ENCODE data around the gene EAF2.
A peak's percentile ranks its signal among the peaks of the same experiment; 100 is the strongest.

EAF2 gene

DNA sequence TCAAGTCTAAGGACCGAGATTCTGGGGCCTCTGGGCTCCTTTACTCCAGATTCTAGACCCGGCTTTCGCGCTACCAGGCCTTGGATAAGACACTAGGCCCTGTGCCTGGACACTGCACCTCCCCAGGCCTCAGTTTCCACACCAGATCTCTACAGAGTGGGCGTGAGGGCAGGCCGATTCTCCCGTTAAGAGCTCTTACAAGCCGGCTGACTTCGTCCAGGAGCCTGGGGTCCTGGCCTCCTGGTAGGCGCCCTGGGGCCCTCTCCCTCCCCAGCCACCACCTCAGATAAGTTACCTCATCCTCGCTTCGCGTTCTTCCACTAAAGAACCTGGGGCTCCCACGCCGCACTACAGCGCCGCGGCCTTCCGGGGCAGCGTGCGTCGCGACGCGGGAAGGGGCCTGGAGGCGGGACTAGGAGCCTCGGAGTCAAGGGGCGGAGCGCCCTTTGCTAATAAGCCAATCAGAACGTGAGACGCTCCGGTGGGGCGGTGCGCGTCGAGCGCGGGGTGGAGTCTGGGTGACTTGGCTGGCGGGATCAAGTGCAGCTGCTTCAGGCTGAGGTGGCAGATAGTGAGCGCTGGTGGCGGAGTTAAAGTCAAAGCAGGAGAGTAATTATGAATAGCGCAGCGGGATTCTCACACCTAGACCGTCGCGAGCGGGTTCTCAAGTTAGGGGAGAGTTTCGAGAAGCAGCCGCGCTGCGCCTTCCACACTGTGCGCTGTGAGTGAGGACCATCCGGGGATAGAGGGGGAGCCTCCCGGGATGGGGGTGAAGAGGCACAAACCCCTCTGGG, at the start of gene EAF2, which contains the start of gene IQCB1:
TSS of gene EAF2 (plus strand) at position 539 of the 794 bp plus-strand sequence. CDS start at position 616, 77 bp downstream.
TSS of gene IQCB1 (minus strand) at position 390 of the 794 bp plus-strand sequence. CDS start 6,100 bp downstream, outside the sequence.
- TF ChIP-seq, protein P1, sequence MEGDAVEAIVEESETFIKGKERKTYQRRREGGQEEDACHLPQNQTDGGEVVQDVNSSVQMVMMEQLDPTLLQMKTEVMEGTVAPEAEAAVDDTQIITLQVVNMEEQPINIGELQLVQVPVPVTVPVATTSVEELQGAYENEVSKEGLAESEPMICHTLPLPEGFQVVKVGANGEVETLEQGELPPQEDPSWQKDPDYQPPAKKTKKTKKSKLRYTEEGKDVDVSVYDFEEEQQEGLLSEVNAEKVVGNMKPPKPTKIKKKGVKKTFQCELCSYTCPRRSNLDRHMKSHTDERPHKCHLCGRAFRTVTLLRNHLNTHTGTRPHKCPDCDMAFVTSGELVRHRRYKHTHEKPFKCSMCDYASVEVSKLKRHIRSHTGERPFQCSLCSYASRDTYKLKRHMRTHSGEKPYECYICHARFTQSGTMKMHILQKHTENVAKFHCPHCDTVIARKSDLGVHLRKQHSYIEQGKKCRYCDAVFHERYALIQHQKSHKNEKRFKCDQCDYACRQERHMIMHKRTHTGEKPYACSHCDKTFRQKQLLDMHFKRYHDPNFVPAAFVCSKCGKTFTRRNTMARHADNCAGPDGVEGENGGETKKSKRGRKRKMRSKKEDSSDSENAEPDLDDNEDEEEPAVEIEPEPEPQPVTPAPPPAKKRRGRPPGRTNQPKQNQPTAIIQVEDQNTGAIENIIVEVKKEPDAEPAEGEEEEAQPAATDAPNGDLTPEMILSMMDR (IDR thresholded peaks at IDR 0.05; ENCODE audit: low read depth, low read length): no peak
- peak within 1 kb of the TSS; percentile 87 for H3K4me3 ChIP-seq (ENCODE audit: low read depth, low read length)

DNA sequence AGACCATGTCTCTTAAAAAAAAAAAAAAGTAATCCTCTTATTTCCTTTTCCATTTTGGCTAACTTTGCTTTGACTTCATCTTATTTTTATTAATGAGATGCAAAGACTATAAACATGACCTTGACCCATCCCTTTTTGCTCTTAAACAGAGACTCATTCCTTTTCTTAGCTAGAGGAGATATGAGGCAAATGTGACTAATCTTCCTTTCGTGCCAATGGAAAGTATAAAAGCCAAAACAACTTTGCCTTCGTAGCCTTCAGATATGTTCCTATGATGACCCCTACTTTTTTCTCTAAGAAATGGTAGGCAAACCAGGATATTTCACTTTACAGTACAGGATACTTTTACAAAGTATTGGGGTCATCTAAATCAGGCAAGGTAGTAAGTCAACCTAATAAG, 48.5 kb upstream of the EAF2 start:
- H3K4me3 ChIP-seq (ENCODE audit: low read depth, low read length): no peak overlapping the region
- TF ChIP-seq, protein P1 (IDR thresholded peaks at IDR 0.05; ENCODE audit: low read depth, low read length): no peak

DNA sequence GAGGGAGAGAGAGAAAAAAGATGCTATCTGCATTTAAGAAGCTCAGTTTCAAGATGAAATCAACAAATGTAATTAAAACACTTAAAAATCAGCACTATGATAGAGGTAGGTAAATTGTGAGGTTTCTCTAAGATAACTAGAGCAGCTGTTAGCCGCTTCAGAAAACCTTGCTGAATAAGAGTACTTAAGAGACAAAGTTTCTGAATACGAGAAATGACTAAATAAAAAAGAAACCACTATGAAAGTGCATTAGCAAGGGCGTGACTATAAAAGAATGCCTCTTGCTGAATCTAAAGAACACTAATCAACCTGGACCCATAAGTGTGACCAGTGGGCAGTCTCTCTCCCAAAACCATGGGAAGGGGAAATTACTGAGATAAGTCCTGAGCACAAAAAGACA, 41.9 kb upstream of the EAF2 start:
- no peak overlapping the region for H3K4me3 ChIP-seq (ENCODE audit: low read depth, low read length)
- TF ChIP-seq, protein P1 (IDR thresholded peaks at IDR 0.05; ENCODE audit: low read depth, low read length): no peak

DNA sequence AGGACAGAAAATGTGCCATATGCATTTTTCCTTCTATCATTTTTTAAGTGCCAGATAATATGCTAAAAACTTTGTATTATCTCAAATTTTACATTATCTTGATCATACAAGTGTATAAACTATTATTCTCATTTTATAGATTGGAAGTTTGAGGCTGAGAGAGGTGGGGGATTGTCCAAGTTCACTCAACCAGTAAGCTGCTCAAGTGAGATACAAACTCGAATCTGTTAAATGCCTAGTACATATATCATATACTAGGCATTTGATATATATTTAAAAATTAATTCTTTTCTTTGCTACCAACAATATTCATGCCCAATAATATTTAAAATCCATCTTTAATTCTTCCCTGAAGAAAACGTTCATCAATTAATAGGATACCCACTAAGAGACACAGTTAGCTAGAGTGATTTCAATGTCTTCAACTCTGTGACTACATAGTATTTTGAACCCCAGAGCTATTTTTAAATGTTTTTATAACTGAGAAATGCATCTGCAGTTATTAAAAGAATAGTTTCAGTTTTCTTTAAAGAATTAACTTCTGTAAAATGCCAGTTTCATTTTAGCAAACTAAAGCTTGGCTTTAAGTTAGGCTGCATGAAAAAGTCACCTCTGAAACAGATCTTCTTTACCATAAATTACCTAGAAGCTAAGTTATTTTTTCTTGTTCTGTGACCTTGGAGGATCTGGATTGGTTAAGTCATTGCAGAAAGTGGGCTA, 40.6 kb upstream of the EAF2 start:
- no peak overlapping the region for H3K4me3 ChIP-seq (ENCODE audit: low read depth, low read length)
- TF ChIP-seq, protein P1 (IDR thresholded peaks at IDR 0.05; ENCODE audit: low read depth, low read length): no peak

DNA sequence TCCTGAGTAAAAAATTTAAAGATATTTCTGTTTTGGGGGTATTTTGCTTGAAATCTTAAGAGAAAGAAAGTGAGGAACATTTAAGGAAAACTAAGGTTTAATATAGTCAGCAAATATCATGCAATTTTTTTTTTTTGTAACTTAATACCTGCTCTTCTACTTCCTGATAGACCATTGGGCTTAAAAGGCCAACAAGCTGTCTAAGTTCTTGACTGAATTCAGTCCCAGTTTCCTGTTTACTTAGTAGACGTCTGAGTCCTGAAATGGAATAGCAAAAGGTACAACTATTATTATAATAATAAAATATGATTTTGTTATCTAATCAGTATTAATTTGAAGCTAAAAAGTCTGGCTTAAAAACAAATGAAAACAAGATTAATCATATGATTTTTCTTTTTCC, 38.0 kb upstream of the EAF2 start:
- TF ChIP-seq, protein P1 (IDR thresholded peaks at IDR 0.05; ENCODE audit: low read depth, low read length): no peak
- H3K4me3 ChIP-seq (ENCODE audit: low read depth, low read length): no peak overlapping the region

DNA sequence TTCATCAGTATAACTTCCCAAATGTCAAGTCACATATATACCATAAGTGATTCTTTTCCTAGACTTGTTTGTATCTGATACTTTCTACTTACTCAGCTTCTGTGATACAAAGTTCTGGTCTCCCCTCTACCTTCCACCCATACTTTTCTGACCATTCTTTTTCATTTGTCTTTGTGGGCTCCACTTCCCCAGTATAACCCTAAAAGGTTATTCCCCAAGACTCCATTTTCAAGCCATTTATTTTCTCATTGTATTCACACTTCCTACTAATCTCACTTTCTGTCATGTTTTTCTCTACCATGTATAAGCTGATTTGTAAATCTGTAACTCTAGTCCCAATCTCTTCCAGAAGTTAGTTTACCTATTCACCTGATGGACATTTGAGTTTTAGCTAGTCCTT, 34.1 kb upstream of the EAF2 start:
- TF ChIP-seq, protein P1 (IDR thresholded peaks at IDR 0.05; ENCODE audit: low read depth, low read length): no peak
- no peak overlapping the region for H3K4me3 ChIP-seq (ENCODE audit: low read depth, low read length)
